Dermis blood vessel endothelial cell (primary cell): ENCODE results near the gene DLGAP1. TPM values are rescaled to one million over a fixed set of nuclear protein-coding genes. Genes with fewer than 3 reads are reported as not detected.
"Not testable (repeated sequence)": the region's sequence is repeated elsewhere in the genome, so short reads cannot be mapped to it uniquely, and the experiment has no call there.

ENCODE experiments used
- DNase-seq: peaks from one replicate; pipeline ENCODE4 v3.0.0; 2010
- total RNA-seq: library from RNA; depleted of rRNA; stranded (reverse); fragments of >200 nt; gene quantifications from 2 replicates; pipeline ENCODE4 v1.2.3, GENCODE V29; 2014

Gene DLGAP1
- total RNA-seq, 1 donor from 2014 or later = 0.17 TPM

DNA sequence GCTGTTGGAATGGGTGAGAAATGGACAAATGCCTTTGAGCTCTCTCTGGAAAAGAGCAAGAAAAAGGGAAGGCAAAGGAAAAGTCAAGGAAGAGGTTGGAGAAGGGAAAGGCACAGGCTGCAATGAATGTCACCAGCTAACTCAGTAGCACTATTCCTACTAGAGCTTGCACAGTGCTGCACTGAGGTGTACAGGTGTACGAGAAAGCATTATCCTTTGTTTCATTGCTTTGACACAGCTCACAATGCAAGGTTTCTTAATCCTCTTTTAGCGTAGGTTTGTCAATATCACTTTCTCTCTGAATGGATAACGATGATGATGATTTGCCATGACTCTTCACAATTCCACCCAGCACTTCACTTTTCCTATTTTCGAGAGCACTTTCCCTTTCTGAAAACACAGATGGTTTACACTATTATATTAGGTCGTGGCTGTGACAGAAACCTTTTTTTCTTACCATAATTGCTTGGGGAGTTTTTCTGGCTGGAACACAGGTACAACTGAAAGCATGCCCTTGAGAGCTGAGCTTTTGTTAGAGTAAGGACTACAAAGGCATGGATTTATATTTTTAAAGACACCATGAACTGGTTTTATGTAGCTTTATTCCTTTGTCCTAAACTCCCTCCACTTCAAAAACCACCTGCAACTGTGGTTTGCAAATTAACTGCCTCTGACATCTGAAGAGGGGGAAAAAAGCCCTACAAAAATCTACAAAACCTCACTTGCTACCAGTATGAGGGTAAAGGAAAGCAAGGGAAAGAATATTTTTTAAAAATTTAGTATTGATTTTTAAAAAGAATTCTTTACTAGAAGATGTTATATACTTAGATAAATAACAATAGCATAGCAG, 739.7 kb downstream of the DLGAP1 start:
- DNase-seq = no peak

DNA sequence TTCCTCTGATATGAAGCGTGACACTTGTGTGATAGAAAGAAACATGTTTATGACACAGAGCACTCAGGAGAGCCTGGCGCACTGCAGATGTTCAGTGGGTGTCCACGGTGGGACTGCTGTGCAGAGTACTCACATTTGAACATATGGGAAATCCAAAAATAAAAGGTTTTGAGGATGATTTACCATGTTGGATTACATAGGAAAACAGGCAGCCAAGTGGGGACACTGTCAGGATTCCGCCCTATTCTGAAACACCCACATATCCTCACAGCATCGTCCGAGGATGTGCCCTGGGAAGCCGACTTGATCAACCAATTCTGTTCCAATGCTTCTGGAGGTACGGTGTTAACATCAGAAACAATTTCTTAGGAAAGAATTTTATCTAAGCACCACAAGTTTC, 741.4 kb downstream of the DLGAP1 start:
- DNase-seq = no peak

DNA sequence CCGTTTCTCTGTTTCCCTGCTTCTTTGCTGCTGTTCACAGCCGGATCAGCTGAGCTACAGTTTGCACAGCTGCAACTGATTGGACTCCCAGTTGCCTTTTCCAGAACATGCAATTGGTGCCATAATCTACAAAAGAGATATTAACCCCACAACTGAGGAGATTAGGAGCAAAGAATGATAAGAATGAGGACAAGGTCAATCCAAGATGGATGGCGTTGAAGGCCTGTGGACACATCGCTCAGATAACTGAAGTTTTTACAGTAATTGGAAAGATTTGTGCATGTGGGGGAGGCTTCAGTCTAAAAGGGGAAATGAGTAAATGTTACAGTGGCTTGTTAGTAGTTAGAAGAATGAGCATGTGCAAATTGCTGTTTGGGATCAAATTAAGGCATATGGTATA, 741.9 kb downstream of the DLGAP1 start:
- DNase-seq = no peak

DNA sequence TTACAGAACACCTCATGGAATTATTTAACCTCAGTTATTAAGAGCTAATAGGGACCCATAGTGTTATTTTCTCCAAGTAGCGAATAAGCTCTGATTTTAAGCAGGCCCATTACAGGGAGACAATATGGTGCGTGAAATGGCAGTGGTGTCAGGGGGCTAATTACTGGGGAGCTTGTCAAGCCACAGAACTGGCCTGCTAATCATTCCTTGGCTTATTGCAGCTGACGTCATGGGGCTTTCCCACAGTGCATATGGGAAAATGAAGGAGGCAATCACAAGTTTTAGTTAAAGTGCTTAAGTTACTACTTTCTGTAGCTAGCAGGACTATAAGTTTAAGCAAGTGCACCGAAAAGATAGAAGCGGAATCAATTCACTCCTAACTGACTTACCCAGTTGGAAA, 742.6 kb downstream of the DLGAP1 start:
- no peak for DNase-seq

DNA sequence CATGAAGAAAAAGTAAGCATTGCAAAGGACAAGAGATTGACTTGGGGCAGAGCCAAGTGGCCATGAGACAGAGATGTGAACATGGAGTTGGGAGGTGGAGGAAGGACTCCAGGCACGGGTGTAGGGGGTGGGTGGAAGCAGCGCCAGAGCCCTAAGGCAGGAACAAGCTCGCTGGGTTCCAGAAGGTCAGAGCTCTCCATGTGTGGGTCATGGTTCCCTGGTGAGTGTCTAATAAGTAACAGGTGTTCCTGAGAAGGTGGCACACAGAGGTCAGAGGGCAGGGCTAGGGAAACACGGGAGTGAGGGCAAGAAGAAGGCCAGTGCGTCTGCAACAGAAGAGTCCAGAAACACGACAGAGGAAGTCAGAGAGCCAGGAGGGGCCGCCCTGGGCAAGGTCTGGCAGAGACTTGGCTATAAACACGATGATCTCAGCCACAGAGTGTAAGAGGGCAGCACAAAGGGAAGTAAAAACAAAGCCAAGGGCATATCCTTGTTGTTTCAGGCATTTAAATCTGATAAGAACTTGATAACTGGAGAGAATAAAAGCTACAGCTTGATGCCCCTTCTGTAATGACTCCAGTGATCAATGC, 744.3 kb downstream of the DLGAP1 start:
- DNase-seq = peak; percentile 95

DNA sequence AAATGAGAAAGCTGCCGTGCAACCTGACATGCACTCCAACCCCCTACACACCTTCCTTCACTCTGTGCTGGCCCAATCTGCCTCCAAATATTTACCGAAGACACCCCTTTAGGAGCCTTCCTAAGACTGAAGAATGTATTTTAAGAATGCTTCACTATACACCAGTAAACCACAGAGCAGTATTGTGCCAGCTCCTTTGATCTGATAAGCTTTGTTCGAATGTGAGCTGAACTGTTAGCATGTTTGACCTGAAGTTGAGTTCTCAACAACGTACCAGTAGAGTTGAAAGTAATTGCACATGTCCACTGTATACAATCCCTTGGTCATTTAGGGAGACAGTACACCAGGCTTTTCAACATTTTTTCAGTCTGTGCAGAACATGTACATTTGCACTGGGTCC, 745.9 kb downstream of the DLGAP1 start:
- no peak for DNase-seq

DNA sequence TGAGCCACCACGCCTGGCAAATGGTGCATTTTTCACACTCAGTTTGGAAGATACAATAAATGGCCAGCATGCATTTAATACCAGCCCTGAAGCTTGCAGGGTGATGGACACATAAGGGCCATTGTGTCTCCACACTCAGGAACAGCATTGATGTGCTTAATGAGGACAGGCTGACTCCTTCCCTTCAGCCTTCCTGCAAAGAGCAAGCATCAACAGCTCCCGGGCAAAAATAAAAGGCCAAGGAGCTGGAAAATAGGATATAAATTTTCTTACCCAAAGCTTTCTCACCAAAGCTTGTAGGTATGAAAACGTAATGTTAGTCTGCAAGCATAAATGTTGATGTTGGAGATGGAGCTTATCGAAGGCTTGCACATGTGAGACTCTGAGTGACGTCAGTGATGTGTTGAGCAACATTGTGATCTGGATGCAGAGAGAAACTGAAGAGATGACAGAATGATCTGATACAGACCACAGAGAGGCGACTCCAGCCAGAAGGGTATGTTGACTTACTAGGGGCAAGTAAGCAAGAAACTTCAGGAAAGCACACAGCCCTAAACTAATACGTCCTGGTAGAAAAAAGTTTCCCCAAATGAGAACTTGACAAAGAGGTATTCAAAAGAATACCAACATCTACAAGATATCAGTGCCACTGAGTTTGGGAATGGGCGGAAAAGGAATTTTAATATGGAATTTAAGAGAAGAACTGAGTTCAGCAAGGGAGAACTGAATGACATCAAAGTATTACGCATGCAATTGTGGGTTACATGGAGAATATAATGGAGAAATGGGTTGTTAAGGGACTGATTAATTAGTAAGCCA, 748.6 kb downstream of the DLGAP1 start:
- DNase-seq = no peak

DNA sequence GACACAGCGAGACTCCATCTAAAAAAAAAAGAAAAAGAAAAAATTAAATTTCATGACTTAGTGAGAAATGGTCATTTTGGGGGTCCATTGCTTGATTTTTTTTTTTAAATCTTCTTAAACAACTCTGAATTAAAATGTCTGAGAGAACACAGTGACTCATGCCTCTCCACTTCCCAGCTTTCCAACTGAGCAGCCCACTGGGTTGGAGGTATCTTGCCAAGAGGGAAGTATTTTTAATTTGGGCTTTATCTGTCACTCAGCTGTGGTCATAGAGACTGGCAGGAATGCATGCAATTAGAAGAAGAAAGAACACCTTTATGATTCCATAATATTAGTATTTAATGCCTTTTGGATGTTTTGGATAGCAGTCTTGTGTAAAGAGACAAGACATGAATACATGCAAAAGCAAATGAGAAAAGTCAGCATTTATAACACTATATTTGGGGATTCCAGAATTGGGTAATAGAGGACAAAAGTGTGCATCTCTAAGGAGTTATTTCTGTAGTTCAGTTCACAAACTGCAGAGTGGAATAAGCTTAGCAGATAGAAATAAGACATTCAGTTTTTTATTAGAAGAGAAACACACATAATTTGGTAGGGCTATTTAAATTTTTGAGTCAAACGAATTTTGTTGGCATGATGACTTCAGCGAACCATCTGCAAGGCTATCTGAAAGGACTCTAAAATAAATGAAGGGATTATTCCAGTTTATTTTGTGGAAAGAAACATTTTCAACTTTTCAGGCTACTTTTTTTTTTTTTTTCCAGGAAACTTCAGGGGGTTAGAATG, 750.4 kb downstream of the DLGAP1 start:
- no peak for DNase-seq

DNA sequence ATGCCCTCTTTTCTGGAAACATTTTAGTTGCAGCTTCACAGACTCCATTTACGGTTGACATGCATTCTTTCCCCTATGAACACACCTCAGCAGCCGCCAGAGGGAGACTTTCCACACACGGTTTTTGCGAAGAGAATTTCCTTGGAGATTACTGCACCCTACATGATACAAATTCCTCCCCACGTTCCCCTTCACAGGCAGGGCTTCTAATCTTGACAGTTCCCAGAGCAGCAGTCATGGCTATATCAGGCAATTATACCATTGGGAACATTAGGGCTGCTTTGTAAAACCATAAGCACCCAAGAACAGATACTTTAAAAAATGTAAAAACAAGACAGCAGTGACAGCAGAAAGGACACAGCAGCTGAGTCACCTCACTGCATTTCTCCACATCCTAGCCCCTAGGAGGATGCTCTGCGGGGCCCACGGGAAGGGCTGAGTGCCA, 751.4 kb downstream of the DLGAP1 start:
- DNase-seq = peak; percentile 71

DNA sequence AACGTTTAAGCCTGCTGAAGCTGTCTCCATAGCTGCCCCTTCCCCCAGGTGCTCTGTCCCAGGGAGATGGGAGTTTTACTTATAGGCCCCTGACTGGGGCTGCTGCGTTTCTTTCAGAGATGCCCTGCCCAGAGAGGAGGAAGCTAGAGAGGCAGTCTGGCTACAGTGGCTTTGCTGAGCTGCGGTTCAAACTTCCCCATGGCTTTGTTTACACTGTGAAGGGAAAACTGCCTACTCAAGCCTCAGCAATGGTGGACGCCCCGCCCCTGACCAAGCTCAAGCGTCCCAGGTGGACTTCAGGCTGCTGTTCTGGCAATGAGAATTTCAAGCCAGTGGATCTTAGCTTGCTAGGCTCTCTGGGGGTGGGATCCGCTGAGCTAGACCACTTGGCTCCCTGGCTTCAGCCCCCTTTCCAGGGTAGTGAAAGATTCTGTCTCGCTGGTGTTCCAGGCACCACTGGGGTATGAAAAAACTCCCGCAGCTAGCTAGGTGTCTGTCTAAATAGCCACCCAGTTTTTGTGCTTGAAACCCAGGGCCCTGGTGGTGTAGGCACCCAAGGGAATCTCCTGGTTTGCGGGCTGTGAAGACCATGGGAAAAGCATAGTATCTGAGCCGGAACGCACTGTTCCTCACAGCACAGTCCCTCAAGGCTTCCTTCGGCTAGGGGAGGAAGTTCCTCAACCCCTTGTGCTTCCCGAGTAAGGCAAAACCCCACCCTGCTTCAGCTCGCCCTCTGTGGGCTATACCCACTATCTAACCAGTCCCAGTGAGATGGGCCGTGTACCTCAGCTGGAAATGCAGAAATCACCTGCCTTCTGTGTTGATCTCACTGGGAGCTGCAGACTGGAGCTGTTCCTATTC, 755.2 kb downstream of the DLGAP1 start:
- not testable (repeated sequence) for DNase-seq

DNA sequence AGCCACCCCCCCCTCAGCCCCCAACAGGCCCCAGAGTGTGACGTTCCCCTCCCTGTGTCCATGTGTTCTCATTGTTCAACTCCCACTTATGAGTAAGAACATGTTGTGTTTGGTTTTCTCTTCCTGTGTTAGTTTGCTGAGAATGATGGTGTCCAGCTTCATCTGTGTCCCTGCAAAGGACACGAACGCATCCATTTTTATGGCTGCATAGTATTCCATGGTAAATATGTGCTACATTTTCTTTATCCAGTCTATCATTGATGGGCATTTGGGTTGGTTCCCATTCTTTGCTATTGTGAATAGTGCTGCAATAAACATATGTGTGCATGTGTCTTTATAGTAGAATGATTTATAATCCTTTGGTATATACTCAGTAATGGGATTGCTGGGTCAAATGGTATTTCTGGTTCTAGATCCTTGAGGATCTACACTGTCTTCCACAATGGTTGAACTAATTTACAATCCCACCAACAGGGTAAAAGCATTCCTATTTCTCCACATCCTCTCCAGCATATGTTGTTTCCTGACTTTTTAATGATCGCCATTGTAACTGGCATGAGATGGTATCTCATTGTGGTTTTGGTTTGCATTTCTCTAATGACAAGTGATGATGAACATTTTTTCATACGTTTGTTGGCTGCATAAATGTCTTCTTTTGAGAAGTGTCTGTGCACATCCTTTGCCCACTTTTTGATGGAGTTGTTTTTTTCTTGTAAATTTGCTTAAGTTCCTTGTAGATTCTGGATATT, 760.9 kb downstream of the DLGAP1 start:
- DNase-seq = not testable (repeated sequence)

DNA sequence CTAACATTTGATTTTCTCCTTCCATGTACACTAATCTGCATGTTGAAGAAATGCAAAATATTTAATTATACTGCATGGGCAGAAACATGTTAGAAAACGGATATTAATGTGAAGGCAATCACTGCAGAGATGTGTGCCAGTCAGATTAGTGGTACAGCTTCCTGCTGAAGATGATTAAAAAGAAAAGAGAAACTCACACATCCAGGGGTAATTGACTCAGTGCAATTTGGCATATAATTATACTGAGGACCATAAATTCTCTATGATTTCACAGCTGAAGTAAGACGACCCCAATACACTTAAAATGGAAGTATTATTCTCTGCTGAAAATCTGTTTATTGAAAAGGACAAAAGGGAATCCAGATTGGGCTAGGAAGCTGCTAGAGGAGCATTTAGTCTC, 761.7 kb downstream of the DLGAP1 start:
- no peak for DNase-seq

DNA sequence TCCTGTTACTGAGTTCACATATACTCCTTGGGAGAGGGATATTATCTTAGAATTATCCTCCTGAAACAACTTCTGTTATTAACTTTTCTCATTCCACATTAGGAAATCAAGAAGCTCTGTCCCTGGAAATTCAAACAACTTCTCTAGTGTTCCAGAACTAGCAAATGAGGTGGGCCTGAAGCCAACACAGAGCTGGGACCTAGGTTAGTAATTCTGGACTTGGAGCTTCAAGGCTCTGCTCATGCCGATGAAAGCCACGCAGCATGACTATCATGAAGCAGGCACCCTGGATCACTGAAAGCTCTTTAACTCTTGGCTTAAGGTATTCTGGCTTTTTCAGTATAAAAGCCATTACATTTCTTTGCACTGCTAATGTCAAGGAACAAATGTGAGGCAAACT, 762.4 kb downstream of the DLGAP1 start:
- no peak for DNase-seq

DNA sequence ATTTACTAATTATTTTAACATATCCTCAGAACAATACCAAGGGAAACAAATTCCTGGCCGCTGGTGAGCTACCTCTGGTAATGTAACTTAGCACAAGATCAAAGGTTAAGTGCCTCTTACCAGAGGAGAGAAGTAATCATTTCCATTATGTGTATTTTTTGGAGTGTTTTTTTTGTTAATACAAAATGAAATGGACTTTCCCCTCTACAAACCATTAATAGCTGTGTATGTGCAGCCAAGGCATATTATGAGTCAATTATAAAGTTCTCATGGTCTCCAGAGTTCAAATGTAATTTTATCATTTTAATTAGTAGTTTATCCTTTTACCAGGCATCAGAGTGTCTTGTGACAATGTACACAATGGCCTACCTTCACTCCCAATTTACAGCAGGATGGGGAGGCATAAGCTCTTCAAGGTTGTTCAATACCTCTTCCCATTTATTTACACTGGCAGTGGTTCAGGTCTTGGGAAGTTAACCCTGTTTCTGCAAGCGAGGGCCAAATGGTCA, 762.9 kb downstream of the DLGAP1 start:
- no peak for DNase-seq

DNA sequence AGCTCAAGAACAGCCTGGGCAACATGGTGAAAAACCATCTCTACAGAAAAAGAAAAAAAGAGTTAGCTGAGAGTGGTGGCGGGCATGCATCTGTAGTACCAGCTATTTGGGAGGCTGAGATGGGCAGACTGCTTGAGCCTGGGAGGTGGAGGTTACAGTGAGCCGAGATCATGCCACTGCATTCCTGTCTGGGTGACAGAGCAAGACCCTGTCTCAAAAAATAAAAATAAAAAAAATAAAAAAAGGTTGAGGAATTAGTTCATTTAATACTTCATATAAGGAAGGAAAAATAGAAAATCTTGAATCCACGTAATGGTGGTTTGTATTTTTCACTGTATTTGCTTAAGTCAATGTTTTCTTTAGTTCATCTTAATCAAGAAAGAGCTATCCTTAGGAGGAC, 763.4 kb downstream of the DLGAP1 start:
- DNase-seq = no peak

DNA sequence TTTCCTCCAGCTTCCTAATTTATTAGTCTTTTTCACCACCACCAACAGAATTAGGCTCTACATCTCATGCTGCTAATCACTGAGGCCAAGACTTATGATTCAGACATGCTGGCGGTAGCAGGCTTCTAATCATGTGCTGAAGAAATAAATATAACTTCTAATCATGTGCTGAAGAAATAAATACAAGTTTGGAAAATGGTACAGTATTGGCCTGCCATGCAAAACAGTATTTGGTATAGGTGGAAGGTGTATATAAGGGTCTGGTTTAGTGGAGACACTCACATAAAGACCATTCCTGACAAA, 764.4 kb downstream of the DLGAP1 start:
- DNase-seq = no peak

DNA sequence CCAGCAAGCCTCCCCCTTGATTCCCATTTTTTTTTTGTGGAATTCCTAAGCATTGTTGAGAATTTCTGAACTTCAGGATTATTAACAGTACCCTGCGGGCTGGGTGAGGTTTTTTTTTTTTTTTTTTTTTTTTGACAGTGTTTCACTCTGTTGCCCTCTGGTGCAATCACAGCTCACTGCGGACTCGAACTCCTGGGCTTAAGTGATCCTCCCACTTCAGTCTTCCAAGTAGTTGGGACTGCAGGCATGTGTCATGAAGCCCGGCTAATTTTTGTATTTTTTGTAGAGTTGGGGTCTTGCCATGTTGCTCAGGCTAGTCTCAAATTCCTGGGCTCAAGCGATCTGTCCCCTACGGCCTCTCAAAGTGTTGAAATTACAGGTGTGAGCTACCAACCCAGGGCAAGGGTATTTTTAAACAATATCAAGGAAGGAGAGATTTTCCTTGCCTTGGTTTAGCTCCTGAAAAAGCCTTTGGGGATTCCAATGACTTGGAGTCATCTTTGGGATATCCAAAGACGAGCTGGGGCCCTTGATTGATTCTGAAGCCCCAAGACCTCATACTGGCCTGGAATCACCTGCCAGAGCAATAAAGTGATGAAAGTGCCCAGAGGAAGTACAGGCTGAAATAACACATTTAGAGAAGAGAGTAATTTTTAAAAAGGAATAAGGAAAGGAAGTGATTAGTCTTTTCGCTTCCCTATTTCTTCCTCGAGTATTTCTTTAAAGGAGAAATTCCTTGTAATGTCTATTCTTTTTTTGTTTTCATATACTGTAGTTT, 764.9 kb downstream of the DLGAP1 start:
- no peak for DNase-seq

DNA sequence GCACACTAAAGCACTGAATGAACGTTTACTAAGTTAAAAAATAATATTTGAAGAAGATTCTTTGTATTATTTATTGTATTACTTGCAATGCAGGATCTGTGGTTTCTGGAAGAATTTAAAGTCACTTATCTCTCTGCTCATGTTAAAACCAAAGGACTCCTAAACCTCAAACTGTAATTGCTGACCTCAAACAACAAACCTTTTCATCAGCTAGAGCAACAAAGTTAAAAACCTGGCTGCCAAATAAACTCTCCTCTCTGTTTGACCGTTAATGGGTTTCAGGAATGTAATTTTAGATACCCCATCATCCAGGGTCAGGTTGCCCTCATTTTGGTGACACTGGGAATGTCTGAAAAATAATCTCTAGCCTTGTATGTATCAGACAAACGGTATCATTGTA, 766.0 kb downstream of the DLGAP1 start:
- no peak for DNase-seq

DNA sequence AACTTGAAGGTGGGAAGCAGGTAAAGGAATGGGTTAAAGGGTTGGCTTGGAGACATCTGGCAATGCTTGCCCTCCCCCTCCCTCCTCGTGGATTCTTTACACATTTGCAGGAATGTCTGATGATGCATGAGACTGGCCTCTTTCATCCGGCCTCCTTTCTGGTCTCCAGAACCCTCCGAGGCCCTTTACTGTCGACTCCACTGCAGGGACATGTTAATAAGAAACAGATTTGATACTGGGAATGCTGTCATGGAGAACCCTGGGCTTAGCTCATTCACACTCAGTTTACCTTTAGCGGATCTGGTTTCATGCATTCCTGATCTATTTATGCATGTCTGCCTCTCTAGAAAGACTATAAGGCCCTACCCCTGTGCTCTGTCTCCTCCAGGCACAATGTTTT, 766.4 kb downstream of the DLGAP1 start:
- DNase-seq = no peak

DNA sequence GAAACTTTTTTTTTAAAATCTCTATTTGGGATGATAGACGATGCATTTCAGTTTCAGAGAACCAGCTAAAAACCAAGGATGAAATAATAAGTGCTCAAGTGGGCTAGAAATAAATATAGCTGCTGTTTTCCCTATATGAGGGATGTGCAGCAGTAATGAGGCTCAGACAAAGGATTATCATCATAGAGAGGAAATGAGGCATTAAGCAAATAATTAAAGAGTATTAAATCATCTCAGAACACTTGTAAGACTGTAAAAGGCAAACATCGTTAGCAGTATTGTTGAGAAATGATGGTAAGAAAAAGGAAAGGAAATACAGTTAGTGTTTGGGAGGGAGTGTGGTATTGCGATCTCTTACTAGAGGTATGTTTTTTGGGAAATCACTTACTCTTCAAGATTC, 771.6 kb downstream of the DLGAP1 start:
- DNase-seq = no peak
